GM21737 (cell line): Measurements from ENCODE around the gene CPEB1.

ENCODE experiments used
- ATAC-seq: cut with Tn5 transposase; IDR thresholded peaks from one replicate; pipeline ENCODE4 v1.9.1; 2021; ENCODE audit warnings: mild to moderate bottlenecking, moderate library complexity; ENCODE audit not compliant: unreplicated experiment

Gene CPEB1

DNA sequence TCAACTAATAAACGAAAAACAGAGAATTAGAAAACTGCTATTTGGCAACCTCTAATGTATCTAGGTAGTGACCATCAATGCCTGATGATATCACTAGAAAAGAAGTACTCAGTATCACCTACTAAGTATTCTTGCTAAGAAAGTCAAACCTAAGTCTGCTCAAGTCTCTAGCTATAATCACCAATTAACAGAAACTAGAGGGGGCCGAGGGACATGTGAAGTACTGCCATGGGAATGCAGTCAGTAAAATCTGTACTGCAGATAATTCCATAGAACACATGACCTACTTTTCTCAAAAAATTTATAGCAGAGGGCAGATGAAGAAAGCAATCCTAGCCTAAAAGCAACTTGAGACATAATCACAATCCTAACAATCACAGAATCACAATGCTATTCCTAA lies 51.4 kb downstream of the CPEB1 start:
- no peak for ATAC-seq

DNA sequence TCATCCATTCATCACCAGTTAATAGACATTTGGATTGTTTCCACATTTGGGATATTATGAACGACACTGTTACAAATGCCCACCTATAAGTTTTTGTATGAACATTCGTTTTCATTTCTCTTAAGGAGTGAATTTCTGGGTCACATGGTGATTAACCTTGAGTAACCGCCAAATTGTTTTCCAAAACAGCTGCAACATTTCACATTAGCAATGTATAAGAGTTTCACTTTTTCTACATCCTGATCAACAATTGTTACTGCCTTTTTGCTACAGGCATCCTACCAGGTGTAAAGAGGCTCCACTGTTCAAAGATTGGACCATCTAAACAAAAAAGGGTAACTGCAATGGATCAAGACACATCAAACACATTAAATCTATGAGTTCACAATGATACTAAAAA lies 52.0 kb downstream of the CPEB1 start:
- no peak for ATAC-seq

DNA sequence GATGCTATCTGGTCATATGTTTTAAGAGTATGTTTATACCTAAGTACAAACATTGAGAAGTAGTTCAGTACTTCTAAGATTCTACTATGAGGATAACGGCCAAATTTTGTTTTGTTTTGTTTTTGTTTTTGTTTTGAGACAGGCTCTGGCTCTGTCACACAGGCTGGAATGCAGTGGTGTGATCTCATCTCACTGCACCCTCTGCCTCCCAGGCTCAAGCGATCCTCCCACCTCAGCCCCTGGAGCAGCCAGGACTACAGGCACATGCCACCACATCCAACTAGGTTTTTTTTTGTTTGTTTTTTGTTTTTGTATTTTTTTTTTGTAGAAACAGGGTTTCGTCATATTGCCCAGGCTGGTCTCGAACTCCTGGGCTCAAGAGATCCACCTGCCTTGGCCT lies 59.4 kb downstream of the CPEB1 start:
- no peak for ATAC-seq

DNA sequence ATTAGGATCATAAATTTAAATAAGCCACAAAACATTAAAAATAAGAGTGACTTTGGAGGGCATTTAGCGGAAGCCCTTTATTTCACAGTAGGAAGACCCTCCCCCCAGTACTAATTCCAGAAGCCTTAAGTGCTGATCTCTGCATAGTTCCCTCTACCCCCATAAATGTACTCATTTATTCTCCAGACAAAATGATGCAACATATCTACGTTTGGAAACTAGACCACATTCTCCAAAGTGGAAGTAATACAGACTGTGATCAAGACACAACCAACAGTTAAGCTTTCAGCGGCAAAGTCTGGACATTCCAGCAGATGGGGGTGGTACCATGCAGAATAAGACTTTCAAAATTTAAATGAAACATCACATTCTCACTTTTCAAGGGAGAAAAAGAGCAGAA lies 62.1 kb downstream of the CPEB1 start:
- ATAC-seq, result no peak

DNA sequence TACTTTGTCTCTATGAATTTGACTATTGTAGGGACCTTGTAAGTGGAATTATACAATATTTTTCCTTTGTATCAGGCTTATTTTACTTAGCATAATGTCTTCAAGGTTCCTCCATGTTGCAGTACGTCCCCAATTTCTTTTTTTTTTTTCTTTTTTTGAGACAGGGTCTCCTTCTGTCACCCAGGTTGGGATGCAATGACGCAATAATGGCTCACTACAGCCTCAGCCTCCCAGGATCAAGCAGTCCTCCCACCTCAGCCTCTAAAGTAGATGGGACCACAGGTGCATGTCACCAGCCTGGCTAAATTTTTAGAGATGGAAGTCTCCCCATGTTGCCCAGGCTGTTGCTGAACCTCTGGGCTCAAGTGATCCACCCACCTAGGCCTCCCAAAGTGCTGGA lies 66.5 kb downstream of the CPEB1 start:
- ATAC-seq, result no peak

DNA sequence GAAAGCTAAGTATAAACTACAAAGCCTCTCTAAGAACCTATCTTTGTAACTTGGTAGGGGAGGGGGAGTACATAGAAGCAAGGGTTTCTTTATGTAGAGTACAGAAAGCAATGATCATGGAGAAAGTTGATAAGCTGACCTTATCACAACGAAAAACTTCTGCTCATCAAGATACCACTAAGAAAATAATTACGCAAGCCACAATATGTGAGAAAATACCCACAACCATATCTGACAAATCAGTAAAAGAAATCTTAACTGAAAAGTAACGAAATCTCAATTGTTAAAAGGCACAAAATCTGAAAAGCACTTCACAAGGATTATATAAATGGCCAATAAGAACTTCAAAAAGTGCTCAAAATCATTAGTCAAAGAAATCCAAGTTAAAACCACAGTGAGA lies 71.8 kb downstream of the CPEB1 start:
- ATAC-seq, result no peak

DNA sequence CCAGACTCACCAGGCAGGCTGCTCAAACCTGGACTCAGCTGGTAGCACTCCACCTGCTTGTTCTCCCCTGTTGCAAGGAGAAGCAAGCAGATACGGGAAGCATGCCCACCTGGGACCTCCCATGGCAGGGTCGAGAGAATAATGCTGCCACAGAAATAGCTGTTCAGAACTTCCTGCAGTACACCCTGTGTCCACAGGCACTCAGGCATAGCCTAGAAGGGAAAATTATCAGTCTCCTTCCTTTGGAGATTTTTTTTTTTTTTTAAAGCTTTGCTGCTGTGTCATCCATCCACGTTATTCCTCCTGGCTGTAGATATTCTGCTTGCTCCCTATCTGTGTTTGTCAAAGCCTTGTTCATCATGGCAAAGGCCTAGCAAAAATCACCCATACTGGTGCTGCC lies 74.2 kb downstream of the CPEB1 start:
- ATAC-seq, result no peak

DNA sequence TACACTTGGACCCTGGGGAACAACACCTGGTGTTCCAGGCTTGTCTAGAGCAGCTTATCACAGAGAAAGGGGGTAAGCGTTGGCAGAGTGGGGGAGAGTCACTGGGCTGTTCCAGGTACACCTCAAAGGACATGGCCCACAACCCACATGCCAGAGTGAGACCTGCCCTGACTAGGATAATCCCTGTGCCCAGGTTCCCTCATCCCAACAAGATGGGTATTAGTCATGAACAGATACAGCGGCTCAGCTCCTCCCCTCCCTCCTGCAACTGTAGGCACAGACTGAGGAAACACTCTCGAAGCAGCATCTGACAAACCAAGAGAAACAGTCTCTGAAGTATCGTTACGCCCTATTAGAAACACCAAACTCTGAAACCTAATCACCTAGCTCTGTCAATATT lies 74.9 kb downstream of the CPEB1 start:
- ATAC-seq, result no peak

DNA sequence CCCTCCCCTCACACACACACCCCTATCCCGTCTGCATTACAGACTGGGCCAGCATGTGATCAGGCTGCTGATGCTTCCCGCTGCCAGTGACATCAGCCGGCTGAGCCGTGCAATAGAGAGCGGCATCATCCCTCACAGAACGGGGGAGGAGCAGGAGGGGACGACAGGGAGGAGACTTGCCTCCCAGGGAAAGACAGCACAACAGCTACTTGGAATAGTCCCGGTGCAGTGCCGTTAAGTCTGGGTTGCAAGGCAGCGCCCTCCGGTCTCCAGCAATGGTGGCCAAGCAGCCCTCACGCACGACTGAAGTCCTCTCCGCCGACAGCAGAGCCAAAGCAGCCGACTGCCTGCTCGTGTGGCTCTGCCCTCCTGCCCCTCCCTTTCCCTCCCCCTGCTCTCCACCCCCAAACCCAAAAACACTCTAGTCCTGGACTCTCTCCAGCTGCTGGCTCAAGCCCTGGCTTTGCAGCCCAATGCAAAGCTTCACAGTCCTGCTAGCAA lies 75.4 kb downstream of the CPEB1 start:
- ATAC-seq, result no peak

DNA sequence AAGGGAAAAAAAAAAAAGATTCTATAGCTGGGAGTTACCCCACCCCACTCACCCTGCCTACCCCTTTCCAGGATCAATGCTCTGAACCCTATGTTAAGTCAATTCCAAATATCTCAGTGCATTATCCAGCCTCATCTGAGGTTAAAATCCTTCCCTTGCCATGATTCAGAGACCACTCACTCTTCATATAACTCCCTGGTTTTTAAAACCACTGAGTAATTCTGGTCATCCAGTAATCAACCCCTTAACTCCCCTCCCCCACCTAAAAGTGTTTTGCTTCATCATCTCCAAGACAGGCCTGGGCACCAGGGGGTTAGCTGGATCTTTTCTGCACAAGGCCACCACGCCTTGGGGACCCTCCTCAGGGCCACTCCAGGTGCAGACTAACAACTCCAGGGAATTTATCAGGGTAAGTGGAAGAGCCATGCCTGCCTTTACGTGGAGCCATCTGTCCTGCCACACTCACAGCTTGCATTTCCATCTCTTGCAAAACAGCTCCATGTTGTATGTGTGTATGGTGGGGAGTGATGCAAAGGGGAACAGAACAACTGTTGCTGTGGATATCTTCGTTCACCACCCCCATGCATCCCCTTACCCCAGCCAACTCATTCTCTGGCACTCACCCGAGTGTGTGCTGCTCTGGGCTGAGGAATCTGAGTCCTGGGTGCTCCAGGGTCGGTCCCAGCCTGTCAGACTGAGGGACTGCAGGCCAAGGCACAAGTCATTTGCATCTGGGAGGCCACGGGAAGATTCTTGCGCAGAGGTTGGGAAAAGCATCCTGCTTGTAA lies 76.2 kb downstream of the CPEB1 start:
- no peak for ATAC-seq

DNA sequence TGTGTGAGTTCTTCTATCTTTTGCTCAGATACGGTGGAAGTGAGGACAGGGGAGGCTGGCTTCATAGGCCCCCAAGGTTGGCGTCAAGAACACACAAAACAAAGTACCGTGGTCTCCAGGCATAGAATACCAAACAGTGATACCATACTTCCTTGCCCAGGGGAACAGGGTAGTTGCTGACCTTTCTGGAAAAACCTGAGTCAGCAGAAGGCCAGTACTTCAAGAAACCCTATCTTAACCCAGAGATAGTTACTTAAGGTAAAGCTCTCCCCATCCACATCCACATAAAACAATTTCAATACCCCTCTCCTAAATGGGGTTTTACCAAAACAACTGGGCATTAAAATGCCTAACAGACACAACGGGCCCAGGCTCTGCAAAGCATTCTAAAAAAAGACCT lies 77.3 kb downstream of the CPEB1 start:
- ATAC-seq, result no peak

DNA sequence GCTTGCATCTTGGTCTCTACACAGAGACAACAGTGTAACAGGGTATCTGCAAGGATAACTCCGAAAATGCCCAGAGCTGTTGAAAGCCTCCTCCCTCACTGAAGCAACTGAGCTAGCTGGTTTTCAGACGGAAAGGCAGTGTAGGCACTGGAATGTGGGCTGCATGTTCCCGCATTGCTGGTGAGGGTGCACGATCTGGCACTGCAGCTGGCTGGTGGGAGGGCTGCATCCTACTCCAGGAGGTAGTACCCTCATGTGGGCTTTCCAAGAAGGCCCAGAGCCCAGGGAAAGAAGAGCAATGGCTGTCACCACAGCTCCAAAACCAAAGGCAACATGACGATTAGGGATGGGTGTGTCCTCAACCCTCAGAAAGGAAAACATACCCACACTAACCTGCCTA lies 78.2 kb downstream of the CPEB1 start:
- ATAC-seq, result no peak

DNA sequence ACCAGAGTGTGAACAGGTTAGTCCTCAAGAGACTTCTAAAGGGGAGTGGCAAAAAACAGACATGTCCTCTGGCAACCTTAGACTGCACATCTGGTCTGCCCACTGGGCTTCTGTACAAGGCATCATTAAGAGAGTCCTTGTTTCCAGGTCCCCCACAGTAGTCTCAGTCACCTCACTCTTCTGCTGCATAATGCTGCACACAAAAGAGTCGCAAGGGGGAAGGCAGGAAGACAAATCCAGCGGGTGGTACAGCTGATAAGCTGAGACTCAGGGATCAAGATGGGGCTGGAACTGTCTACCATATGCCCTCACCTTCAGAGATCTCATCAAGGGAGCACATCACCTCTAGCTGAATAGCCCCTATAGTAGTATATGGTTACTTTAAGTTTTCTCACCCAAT lies 79.5 kb downstream of the CPEB1 start:
- no peak for ATAC-seq

DNA sequence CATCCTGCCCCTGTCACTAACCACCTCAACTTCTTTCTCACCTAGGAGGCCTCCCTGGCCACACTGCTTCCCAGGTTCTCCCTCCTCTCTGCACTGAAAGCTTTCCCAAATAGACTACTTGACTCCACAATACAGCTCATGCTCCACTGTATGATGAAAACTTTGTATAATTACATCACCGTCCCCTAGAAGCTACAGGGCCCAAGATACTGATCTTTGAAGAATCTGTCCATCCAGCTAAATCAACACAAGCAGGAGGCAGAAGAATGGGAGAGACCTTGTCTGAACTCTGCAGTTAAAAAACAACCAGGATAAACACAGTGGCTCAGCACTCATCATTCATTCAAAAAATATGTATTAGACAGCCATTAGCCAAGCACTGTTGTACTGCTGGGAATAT lies 80.5 kb downstream of the CPEB1 start:
- ATAC-seq, result no peak

DNA sequence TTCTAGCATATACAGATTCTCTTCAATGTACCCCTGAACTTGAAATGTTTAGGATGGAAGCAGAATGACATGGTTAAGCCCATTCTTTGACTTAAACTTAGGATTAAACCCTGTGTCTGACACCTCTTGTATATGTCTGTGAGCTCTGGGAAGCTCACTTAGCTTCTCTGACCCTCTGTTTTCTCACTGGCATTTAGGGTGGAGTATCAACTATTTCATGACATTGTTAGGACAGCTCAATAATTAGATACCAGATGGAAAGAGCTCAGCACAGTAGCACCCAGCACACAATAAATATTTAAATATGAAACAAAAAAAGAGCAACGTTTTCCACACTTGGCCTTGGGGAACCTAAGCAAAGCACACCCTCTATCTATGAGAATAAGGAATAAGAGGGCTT lies 88.7 kb downstream of the CPEB1 start:
- ATAC-seq, result no peak

DNA sequence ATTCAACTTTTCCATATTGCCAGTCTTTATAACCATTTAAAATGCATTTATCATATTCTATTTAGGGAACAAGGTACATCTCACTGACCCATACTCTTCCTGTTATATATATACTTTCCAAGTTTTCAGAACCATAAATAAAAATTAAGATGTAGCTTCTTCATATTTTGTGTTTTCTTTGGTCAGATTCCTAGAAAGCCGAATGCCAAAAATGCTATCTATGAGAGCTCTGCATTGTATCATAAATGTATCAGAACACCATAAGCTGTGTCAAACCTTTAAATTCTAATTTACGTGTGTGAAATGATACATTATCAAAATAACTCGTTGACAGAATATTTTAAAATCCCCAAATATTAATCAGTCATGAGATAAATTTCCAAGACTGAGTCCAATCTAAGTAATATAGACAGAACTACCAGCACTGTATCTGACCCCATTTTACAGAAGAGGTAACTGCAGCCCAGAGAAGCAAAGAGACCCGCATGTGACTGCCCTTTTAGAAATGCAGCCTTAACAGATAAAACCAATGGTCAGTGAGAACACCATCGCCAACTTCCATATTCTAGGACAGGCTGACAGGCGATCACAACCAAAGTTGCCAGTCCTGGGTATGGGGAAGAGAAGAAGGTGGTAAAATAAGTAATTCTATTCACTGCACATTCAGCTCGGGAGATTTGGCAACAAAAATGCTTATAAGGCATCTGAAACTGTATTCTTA lies 90.7 kb downstream of the CPEB1 start:
- no peak for ATAC-seq

DNA sequence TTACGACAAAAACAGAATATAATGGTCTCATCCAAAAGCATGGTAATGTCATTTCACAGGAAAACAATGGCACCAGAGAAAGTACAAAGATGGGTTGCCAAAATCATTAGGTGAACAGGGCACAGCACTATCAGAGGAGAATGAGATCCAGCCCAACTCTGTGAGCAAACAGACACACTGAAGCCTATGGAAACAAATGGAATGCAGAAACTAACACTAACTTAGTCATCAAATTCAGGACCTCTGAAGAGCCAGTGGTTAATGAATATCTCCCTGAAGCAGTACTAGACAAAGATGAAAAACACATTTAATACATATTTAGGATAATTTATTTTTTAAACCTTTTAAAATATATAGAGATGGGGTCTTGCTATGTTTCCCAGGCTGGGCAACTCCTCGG lies 92.3 kb downstream of the CPEB1 start:
- no peak for ATAC-seq

DNA sequence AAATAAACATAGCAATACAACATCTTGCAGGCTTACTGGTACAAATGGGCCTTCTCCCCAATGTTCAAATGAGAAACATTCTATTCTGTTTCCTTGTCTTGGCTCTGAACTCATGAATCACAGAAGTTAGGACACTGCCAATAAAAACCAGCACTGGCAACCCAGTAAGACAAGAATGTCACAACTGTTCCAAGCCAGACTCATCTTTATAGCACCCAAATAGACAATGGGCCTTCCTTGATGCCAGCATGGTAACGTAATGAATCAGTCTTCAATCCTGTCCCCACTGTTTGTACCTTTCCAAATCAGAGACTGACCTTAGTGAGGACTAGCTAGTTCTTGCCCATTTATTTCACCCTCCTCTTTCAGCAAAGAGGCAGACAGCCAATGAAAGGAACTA lies 92.8 kb downstream of the CPEB1 start:
- no peak for ATAC-seq

DNA sequence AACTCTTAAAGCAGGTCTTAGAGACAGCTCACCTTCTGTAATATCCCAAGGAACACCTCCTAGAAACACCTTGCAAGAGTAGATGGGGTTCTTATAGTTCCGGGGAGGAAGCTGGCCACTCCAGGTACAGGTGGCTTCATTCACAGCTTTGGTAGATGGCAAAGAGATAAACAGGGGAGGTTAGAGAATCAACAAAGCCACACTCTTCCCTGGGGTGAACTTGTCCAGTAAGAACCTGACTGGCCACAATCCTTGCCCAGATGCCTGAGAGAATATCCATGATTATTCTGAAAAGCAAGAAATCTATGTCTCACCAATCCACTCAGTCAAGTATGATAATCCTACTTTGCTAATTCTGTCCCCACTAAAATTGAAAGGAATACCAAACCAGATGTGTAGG lies 93.3 kb downstream of the CPEB1 start:
- ATAC-seq, result no peak

DNA sequence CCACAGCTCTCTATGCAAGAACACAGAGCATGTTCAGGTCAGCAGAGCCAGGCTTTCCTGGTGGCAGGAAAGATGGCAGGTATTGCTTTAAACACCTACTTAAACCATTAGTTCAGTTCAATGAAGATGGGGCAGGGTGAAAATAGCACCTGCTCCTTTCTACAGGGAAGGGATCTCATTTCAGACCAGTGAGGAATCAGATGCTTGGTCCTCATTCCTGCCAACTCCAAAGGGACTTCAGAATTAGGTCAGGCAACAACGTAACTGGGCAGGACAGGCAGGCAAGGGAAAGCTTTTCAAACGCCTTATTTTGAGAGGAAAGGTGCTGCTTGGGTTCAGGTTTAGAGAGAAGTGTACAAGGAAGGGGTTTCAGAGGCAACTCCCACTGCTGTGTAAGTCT lies 94.3 kb downstream of the CPEB1 start:
- ATAC-seq, result no peak

DNA sequence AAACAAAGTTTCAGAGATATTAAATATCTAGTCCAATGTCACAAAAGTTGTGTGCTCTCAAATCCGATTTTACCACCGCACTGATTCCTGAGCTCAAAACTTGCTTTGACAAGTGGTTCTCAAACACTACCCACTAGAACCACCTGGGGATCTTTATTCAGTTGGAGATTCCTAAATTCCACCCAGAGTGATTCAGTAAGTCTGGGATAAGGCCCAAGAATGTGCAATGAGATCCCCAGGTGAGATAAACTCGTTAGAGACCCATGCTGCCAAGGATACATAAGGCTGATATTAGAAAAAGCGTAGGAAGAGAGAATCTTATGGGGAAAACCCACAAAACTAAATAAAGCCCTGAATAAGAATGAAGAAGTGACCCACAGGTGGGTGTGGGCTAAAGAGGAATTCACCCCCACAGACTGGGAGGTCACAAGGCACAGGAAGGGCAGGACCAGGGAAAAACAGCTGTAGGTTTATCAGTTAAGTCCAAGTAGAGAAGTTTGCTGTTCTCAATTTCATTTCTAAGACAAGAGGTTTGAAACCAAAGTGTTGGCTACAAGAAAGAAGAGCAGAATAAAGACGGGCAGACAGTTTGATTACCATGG lies 95.4 kb downstream of the CPEB1 start:
- no peak for ATAC-seq

DNA sequence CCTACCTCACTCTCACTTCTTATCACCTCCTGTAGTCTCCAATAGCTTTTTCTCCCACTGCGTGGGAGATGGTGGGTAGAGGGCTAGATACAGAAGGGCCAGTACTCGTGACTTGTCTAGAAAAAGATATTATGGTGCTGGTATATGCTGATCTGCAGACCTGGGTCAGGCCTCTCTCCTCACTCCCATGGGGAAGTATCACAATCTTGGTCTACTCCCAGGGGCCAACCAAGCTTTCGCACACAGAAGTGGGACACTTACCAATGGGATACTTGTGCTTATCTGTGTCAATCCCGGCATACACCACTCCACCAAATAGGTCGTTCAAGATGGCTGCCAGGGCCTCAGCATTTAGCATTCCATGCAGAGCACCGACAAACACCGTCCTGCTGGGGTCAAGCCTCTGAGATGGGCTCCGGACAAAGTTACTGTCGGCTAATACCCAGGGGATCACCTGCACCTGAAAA lies 97.9 kb downstream of the CPEB1 start:
- ATAC-seq, result no peak
